Smooth muscle cell (in vitro differentiated cells): Measurements from ENCODE around the gene MON2. TPM values are rescaled to one million over a fixed set of nuclear protein-coding genes. Genes with fewer than 3 reads are reported as not detected.
"Not testable (repeated sequence)": the region's sequence is repeated elsewhere in the genome, so short reads cannot be mapped to it uniquely, and the experiment has no call there.

Experiments used
- DNase-seq: peaks from one replicate; lab custom pipeline; 2025; ENCODE audit not compliant: unreplicated experiment; lab: John Stamatoyannopoulos, UW
- H2AFZ ChIP-seq: fragments of 200-600 bp; sonication (generic); 2 replicates; pipeline ENCODE4 v1.6.0; 2016; ENCODE audit warnings: antibody characterized with exemption, low read depth, mild to moderate bottlenecking
- H3F3A ChIP-seq: fragments of 200-600 bp; sonication (generic); 2 replicates; pipeline ENCODE4 v1.6.0; 2017; ENCODE audit warnings: antibody characterized with exemption, low read depth
- H3K27ac ChIP-seq: fragments of 200-600 bp; sonication (generic); 2 replicates; pipeline ENCODE4 v1.5.1; 2016; ENCODE audit warnings: low read depth, mild to moderate bottlenecking
- H3K27me3 ChIP-seq: fragments of 200-600 bp; sonication (generic); 2 replicates; pipeline ENCODE4 v1.6.1; 2016; ENCODE audit warnings: low read depth, mild to moderate bottlenecking
- H3K36me3 ChIP-seq: fragments of 200-600 bp; sonication (generic); 2 replicates; pipeline ENCODE4 v1.5.1; 2016; ENCODE audit warnings: low read depth
- H3K4me1 ChIP-seq: fragments of 200-600 bp; sonication (generic); 2 replicates; pipeline ENCODE4 v1.5.1; 2016; ENCODE audit warnings: low read depth
- H3K4me2 ChIP-seq: fragments of 200-600 bp; sonication (generic); 2 replicates; pipeline ENCODE4 v1.6.0; 2016; ENCODE audit warnings: mild to moderate bottlenecking
- H3K4me3 ChIP-seq: fragments of 200-600 bp; sonication (generic); 2 replicates; pipeline ENCODE4 v1.5.1; 2016; ENCODE audit warnings: mild to moderate bottlenecking
- H3K79me2 ChIP-seq: fragments of 200-600 bp; sonication (generic); 2 replicates; pipeline ENCODE4 v1.6.0; 2016; ENCODE audit warnings: low read depth, mild to moderate bottlenecking
- H3K9ac ChIP-seq: fragments of 200-600 bp; sonication (generic); 2 replicates; pipeline ENCODE4 v1.6.0; 2016; ENCODE audit warnings: low read depth
- H3K9me3 ChIP-seq: fragments of 200-600 bp; sonication (generic); replicated peaks from 2 replicates; pipeline ENCODE4 v1.5.1; 2016; ENCODE audit warnings: low read depth
- H4K20me1 ChIP-seq: fragments of 200-600 bp; sonication (generic); 2 replicates; pipeline ENCODE4 v1.6.0; 2016; ENCODE audit warnings: low read depth
- WGBS: methylation state at CpG from one replicate; pipeline ENCODE4 v1.1.7; 2016; ENCODE audit warnings: low lambda C conversion rate; 5-methylcytosine and 5-hydroxymethylcytosine counted together
- polyA plus RNA-seq: library from polyadenylated mRNA; unstranded; fragments of >200 nt; fragmentation: Nextera tagmentation; extraction: Ambion mirVana; gene quantifications from 2 replicates; pipeline ENCODE4 v1.2.1, GENCODE V29; 2016
- total RNA-seq: library from RNA; depleted of rRNA; stranded (reverse); fragments of >200 nt; gene quantifications from 2 replicates; pipeline ENCODE4 v1.2.3, GENCODE V29; 2014
- TF ChIP-seq, protein P1 (sequence below): fragments of 200-600 bp; sonication (generic); IDR thresholded peaks from 2 replicates; pipeline ENCODE4 v1.5.1; 2017; ENCODE audit warnings: borderline replicate concordance, mild to moderate bottlenecking, antibody characterized with exemption; ENCODE audit not compliant: insufficient read depth, poor library complexity, severe bottlenecking

MON2 gene
- total and polyA plus RNA-seq, 2 experiments from 2014 or later = 18.1 to 72.5 TPM

DNA sequence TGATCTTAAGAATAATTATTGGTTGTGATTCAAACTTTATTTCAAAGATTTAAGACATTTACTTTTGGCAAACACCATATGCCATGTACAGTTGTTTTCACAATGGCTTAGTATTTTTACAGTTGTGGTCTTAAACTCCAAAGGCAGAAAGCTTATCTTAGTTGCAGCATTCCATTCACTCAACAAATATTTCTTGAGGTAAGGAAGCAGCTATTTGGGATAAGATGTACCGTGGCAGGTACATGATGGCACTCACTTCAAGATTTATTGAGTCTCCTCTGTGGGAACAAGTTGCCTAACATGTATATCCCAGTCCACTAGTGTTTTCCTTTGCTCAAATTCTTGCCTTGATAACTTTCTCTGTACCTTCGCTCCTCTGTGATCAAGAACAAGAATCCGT lies 8.0 kb upstream of the MON2 start:
- no peaks in the 10 kb centered on the region for H3K27me3 ChIP-seq
- no peaks in the 10 kb centered on the region for H3K79me2 ChIP-seq
- no peaks in the 10 kb centered on the region for H3K4me1 ChIP-seq
- TF ChIP-seq, protein P1, sequence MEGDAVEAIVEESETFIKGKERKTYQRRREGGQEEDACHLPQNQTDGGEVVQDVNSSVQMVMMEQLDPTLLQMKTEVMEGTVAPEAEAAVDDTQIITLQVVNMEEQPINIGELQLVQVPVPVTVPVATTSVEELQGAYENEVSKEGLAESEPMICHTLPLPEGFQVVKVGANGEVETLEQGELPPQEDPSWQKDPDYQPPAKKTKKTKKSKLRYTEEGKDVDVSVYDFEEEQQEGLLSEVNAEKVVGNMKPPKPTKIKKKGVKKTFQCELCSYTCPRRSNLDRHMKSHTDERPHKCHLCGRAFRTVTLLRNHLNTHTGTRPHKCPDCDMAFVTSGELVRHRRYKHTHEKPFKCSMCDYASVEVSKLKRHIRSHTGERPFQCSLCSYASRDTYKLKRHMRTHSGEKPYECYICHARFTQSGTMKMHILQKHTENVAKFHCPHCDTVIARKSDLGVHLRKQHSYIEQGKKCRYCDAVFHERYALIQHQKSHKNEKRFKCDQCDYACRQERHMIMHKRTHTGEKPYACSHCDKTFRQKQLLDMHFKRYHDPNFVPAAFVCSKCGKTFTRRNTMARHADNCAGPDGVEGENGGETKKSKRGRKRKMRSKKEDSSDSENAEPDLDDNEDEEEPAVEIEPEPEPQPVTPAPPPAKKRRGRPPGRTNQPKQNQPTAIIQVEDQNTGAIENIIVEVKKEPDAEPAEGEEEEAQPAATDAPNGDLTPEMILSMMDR = no peak
- no peak overlapping the region for H3K4me2 ChIP-seq
- no peak overlapping the region for H2AFZ ChIP-seq
- H3K27ac ChIP-seq = no peak overlapping the region
- no peak for DNase-seq
- no peak overlapping the region for H3K9ac ChIP-seq
- no peaks in the 10 kb centered on the region for H3F3A ChIP-seq
- no peak overlapping the region for H3K4me3 ChIP-seq
- H3K36me3 ChIP-seq = no peaks in the 10 kb centered on the region
- 78% methylated on average over 3 of the region's 3 CpGs for WGBS
- no peaks in the 10 kb centered on the region for H3K9me3 ChIP-seq
- H4K20me1 ChIP-seq = no peaks in the 10 kb centered on the region

GRCh38 chr12:62459976-62460375 lies 6.7 kb upstream of the MON2 start:
- Histone ChIP-seq H3K36me3 (no peaks in the 10 kb centered on the region), H3K9me3 (no peaks in the 10 kb centered on the region), H3K4me2 (no peak overlapping the region), H3K4me3 (no peak overlapping the region), H2AFZ (no peak overlapping the region), H3F3A (no peaks in the 10 kb centered on the region), H4K20me1 (no peaks in the 10 kb centered on the region), H3K27me3 (no peaks in the 10 kb centered on the region), H3K79me2 (no peaks in the 10 kb centered on the region), H3K27ac (no peak overlapping the region), H3K4me1 (no peaks in the 10 kb centered on the region), H3K9ac (no peak overlapping the region)
- TF ChIP-seq, protein P1 = no peak
- no peak for DNase-seq

GRCh38 chr12:62461171-62461837 lies 5.3 kb upstream of the MON2 start:
- H3K9ac ChIP-seq, H3K9me3 ChIP-seq, DNase-seq, H4K20me1 ChIP-seq, H2AFZ ChIP-seq, H3K27me3 ChIP-seq, H3F3A ChIP-seq, H3K79me2 ChIP-seq, H3K4me1 ChIP-seq, H3K4me3 ChIP-seq, H3K27ac ChIP-seq, H3K4me2 ChIP-seq, H3K36me3 ChIP-seq: not testable (repeated sequence)
- WGBS = 96% methylated on average over 25 of the region's 32 CpGs

DNA sequence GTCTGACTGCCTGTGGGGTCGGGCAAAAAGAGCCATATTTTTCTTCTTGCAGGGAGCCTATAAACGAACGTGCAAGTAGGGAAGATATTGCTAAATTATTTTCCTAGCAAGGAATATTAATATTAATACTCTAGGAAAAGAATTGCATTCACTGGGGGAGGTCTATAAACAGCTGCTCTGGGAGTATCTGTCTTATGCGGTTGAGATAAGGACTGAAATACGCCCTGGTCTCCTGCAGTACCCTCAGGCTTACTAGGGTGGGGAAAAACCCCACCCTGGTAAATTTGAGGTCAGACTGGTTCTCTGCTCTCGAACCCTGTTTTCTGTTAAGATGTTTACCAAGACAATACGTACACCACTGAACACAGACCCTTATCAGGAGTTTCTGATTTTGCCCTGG lies 3.4 kb upstream of the MON2 start:
- H3K36me3 ChIP-seq, H3K9ac ChIP-seq, H3K4me3 ChIP-seq, H4K20me1 ChIP-seq, H3K4me2 ChIP-seq, H3F3A ChIP-seq, H3K27ac ChIP-seq, H2AFZ ChIP-seq, H3K27me3 ChIP-seq, DNase-seq, H3K9me3 ChIP-seq, H3K4me1 ChIP-seq: not testable (repeated sequence)
- WGBS = 81% methylated on average over 7 of the region's 7 CpGs
- peaks cover 16% of the 10 kb centered on the region for H3K79me2 ChIP-seq
